D341Med (cell line): Measurements from ENCODE around the gene TFRC.
A peak's percentile ranks its signal among the peaks of the same experiment; 100 is the strongest.
"Not testable (repeated sequence)": the region's sequence is repeated elsewhere in the genome, so short reads cannot be mapped to it uniquely, and the experiment has no call there.

Source experiments
- DNase-seq: peaks from one replicate; pipeline ENCODE4 v3.0.0; 2012; ENCODE audit warnings: low spot score

Gene TFRC

DNA sequence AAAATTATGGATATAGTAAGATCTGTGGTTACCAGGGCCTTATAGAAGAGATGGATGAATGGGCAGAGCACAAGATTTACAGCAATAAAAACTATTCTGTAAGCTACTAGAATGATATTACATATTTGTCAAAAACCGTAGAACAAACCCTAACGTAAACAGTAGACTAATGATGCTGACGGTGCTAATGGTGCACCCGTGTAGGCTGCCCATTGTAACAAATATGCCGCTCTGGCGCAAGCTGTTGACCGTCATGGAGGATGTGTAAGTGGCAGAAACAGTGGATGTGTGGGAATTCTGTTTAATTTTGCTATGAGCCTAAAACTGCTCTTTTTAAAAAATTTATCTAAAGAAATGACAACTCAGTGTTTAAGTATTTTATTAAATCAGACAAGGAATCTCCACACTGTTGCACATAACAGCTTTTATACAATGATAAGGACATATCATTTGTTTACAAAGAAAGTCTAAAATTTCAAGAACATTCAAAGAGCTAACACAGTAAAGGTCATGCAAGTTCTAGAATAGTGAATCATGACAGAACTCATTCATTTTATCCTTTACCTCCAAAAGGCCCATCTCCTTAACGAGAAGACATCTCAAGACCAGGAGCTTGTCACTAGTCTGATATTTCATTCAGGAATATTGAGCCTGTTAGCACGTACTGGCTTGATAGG is 32.8 kb downstream of the TFRC start:
- DNase-seq, result no peak

DNA sequence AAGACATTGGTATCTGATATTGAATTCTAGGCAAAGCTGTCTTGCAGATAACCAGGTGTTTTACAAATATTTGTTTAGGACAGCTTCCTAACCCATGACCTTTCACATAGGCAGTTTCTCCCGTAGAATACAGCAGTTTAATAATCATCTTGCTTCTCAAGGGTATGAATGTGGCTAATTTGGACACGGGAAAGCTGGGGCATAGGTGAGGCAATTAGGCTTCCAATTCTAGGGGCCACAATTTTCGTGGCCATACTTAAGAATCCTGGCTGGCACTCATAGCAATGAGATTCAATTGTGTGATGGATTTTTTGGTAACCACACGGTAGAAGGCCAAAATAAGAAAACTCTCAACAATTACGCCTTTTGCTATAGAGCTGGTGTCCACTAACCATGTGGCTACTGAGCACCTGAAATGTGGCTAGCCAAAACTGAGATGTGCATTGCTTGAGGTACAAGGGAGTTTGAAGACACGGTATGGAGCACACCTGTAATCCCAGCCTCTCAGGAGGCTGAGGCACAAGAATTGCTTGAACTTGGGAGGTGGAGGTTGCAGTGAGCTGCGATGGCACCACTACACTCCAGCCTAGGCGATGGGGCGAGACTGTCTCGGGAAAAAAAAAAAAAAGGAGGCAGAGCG is 34.4 kb downstream of the TFRC start:
- DNase-seq, result no peak

DNA sequence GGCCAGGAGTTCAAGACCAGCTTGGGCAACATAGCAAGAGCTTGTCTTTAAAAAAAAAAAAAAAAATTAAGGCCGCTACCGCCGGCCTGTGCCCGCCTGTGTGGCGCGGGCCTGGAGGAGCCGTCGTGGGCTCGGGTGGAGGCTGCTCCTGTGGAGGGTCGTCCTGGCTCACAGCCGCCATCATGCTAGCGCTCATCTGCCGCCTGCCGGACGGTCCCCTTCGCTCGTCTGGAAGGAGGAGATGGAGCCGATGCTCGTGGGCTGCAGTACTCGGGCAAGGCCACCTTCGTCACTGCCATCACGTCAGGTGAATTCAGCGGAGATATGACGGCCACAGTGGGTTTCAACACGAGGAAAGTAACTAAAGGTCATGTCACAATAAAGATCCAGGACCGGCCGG is 37.4 kb downstream of the TFRC start:
- DNase-seq, result peak; percentile 48

DNA sequence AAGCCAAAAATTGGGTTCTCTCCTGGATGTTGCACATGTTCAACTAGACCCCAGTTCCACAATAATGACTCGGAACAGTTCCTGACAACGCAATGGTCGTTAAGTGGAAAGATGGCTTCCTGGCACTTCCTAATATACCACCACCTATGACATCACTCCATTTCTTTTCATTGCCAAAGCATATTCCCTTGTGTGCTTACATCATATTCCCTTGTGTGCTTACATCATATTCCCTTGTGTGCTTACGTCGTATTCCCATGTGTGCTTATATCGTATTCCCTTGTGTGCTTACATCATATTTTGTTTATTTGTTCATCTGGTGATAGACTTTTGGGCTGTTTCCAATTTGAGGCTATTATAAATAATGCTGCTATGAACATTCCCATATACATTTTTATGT is 39.2 kb downstream of the TFRC start:
- no peak for DNase-seq

DNA sequence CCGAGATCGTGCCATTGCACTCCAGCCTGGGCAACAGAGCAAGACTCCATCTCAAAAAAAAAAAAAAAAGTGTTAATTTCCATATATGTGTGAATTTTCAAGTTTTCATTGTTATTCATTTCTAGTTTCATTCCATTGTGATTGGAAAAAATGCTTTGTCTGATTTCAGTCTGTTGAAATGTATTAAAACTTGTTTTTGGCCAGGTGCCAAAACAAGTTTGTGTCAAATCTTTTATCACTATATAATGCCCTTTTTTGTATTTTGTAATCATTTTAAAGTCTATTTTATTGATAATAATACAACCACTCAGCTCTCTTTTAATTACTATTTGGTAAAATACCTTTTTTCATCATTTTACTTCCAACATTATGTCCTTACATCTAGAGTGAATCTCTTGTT is 42.5 kb downstream of the TFRC start:
- DNase-seq, result no peak

DNA sequence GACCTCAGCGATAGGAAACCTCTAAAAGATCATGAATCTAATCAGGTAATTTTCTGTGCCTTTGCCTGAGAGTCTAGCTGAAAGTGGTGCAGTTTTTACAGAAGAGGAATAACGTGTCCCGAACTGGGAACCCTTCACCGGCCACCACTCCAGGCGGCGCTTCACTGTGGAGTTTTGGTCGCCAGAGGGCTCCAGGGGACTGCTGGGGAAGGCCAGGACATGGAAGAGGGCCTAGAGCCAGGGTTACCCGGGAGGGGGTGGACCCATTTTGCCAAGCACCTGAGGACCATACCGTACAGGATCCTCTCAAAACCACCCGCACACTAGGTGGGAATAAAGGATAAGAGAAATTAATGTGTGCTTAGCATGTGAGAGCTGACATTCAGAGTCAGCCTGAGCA is 55.8 kb downstream of the TFRC start:
- not testable (repeated sequence) for DNase-seq

DNA sequence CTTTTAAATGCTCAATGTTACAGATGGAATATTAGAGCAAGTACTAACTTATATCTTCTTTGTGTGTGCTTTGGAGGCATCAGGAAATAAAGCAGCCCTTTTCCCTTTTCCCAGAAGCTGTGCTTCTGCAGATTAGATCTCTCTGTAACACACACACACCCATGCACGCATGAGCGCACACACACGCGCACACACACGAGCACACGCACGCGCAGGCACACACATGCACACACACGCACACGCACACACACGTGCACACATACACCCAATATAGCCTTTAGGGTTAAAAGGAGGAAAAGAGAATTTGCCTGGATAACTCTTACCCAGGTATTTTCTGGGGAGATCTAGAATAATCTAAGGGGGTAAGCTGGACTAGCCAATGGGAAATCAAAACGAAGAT is 56.9 kb downstream of the TFRC start:
- DNase-seq, result no peak

- DNase-seq, result no peak
Observed at GRCh38 chr3:196023947-196024346, 57.9 kb downstream of the TFRC start.

GRCh38 chr3:196022499-196022878 is 59.4 kb downstream of the TFRC start:
- DNase-seq, result not testable (repeated sequence)

DNA sequence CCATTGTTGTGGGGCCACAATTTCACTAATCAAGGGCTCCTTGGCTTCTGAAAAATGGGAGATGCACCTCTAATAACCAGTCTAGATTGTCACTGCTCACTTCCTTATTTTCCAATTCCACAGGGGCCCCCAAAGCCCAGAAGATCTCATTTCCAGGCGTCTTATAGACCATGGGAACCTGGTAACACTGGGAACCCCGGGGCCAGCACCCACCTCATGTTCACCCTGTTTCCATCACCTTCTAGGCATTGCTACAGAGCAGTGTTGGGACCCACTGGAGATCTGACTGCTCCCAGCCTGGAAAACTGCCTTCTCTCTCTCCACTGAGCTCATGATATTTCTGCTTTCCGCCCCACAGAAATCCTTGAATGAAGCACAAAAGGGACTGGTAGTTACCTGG is 61.5 kb downstream of the TFRC start:
- no peak for DNase-seq

DNA sequence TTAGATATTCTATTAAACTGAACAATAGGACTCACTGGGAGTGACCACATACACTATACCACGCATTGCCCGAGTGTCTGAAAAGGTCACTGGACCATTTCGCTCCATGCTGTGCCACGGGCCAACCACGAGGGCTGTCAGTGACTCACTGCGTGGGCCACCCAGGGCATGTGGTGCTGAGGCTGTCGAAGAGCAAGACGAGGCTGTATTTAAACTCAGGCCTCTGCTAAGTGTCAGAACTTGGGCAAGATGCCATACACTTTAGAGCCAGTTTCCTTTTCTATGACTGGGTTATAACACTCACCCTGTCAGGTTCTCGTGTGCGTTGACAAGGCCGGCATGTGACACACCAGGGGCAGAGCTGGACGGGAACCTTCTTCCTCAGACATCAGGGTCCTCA is 62.3 kb downstream of the TFRC start:
- not testable (repeated sequence) for DNase-seq

GRCh38 chr3:196018159-196018558 is 63.7 kb downstream of the TFRC start:
- not testable (repeated sequence) for DNase-seq

DNA sequence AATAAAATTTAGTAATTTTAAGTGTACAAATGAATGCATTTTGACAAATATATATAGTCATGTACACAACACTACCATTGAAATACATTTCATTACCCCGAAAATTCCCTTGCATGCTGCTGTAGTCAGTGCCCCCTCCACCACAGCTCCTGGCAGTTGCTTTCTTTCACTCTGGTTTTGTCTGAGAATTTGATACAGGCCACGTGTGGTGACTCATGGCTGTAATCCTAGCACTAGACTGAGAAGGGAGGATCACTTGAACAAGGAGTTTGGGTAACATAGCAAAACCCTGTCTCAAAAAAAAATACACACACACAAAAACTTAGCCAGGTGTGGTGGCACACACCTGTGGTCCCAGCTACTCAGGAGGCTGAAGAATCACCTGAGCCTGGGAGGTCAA is 65.4 kb downstream of the TFRC start:
- no peak for DNase-seq

DNA sequence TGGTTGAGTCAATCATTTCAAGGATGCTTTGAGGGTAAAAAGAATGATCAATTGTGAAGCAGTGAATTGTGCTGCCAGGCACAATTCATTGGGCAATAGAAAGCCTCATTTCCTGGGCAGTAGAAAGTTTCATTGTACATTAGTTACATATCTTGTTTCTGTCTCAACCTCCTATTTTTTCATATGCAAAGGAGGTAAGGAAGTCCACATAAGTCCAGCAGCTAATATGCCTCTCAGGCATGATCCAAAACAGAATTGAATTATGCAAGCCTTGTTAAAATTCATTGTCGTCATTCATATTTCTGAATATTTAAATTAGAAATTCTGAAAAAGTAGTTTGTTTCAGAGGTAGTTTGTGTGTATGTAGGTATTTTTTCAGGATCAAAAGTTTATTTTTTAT is 65.8 kb downstream of the TFRC start:
- DNase-seq, result no peak

DNA sequence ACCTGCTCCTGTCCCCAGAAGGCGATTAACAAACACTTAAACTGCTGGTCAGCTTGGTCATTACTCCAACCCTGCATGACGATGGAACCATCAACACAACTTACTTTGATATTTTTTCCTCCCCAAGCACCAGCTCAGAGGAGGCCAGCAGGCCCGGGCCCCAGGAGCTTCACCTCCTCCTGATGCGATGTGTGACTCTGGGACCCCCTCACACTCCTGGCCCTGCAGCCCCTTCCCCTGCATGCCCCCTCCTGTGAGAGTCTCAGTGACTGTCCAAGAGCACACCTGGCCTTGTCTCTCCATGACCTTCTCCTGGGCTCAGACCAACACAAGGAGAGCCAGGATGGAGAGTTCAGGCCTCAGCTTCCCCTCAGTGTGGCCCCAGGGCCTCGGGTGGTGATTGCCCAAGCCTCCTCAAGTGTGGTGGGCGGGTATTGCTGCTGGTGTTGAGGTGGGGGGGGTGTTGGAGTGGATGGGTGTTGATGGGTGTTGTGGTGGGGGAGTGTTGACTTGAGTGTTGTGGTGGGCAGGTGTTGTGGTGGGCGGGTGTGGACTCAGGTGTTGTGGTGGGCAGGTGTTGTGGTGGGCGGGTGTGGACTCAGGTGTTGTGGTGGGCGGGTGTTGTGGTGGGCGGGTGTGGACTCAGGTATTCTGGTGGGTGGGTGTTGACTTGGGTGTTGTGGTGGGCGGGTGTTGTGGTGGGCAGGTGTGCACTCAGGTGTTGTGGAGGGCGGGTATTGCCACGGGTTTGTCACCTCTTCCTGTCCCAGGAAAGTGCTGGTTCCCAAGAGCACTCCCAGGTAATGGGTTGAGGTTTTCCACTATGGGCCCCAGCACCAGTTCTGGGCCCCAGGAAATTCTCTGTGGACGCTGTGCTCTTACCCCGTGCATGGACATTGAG is 68.1 kb downstream of the TFRC start:
- DNase-seq, result no peak

GRCh38 chr3:196012941-196013476 is 68.9 kb downstream of the TFRC start:
- no peak for DNase-seq

DNA sequence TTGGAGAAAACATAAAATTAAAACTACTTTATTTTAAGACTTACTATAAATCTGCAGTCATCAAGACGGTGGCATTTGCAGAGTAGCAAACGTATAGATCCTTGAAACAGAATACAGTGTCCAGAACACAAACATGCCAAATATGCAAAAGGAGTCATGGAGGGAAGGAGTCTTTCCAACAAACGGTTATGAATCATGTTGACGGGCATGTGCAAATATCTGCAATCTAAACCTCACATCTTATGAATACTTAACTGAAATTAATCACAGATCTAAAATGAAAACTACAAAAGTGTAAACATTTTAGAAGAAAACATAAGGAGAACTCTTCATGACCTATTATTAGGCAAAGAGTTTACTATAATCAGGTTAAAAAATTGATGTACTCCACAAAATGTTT is 69.4 kb downstream of the TFRC start:
- DNase-seq, result no peak

GRCh38 chr3:196009456-196009855 is 72.4 kb downstream of the TFRC start:
- DNase-seq, result no peak

DNA sequence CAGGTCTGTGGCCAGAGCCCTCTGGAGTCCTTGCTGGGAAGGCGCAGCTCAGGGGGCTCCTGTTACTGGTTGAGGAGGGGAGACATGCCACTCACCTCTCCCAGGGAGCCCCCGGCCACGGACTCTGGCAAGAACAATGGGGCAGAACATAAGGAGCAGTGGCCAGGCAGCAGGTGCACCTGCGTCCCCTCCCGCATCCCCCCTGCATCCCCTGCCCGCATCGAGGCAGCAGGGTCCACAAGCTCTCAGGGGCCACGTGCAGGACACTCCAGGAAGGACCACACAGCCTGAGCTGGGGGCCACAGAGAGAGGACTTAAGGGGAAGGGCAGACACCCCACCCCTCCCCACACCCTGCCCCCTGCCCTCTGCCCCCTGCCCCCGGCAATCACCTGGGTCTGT is 73.0 kb downstream of the TFRC start:
- no peak for DNase-seq

DNA sequence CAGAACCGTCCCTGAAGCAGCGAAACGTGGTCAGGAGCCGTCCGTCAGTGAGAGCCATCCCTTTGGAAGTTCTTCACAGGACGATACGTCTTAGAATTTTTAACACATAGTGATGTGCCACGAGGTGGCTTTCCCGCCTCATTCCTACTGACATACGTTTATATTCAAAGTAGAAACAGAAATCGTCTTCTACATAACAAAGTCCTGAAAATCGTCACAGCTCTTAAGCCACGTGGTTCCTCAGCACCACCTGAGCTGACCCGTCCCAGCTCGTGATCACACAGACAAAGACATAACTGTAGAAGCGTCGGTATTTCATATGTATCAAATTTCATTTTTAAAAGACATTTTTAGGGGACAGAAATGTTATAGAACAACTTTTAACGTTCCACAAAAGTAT is 73.5 kb downstream of the TFRC start:
- DNase-seq, result no peak

DNA sequence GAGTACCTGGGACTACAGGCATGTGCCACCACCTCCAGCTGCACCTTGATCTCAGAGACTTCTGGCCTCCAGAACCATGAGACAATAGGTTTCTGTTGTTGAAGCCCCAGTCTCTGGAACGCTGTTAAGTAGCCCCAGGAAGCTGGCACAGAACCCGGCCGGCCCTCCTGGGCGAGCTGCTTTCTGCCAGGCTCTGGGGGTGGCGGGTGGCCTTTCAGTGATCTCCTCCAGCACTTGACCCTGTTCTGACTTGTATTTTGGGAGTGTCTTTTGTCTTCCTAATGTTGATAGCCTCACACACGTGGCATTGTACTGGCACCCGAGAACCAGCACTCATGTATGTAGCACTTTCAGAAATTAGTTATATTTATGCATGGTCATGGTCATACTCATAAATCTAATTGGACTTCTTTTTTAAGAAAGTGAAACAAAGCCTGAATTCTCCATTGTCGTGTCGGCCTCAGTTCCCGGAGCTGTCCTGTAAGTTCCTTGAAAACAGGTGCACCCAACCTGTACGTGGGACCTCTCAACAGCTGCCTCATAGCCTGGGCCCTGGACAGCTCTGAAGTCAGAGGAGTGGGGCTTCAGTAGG is 74.0 kb downstream of the TFRC start:
- no peak for DNase-seq

- not testable (repeated sequence) for DNase-seq
Observed at GRCh38 chr3:196005338-196005737, 76.6 kb downstream of the TFRC start.
